ENCODE measurements around the gene OR12D1.
"Not testable (repeated sequence)": the region's sequence is repeated elsewhere in the genome, so short reads cannot be mapped to it uniquely, and the experiment has no call there.

Gene OR12D1

DNA sequence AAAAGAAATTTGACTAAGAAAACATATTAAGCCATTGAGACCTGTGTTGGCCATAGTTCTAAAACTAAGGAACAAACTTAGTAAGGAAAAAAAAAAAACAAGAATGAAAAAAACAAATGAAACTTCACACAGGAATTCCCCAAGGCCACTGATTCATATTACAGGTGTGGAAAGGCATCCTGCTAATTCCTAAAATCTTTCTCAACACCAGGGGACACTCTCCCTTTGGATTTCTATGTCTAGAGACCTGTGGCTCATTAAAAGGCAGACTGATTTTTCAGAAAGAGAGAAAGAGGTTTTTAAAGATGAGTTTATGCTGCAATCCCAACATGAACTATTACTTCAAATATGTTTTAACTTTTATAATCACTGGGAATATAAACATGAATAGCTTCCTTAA is at the start of gene OR12D1:
OR12D1 (plus strand) TSS at position 341 of the 400 bp plus-strand sequence.
- no peak for DNase-seq

DNA sequence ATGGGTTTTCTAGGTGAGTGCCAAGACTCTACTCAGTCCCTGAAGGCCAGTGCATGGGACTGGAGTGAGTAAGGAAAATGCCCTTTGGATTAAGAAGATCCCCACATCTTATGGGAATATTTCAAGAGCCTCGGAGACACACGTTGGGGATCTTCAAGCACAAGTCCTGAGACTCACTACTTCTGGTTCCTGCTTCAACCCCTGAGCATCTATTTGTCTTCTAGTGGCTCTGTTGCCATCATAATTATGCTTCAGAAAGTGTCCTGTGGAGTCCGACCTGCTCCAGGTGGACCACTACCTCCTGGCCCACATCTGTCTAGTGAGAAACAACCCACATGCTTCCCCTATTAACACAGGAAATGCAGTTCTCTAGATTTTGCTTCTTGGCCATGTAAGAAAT is 46.0 kb upstream of the OR12D1 start, which contains the start of gene OR5V1:
OR5V1 (minus strand) TSS at position 101 of the 400 bp plus-strand sequence. CDS start 12,670 bp downstream, outside the sequence.
- no peak for DNase-seq

DNA sequence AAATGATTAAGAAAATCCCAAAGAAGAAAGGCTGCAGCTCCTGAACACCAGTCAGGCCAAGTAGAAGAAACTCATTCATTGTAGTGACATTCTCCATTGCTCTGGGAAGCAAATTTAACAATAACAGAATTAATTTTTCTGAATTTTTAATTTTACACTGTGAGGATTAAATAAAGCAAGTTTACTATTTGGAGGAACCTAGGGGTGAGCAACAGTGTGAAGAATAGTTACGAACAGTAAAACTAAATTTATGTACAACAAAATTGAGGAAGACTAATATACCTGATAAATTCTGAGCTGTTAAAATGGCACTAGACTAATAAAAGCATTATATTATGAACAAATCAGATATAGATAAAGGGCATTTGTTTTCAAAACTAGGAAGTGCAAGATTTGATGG is 39.5 kb upstream of the OR12D1 start, which contains the start of gene OR12D3:
OR12D3 (minus strand) TSS at position 101 of the 400 bp plus-strand sequence; CDS start at position 97, 4 bp downstream.
- no peak for DNase-seq

DNA sequence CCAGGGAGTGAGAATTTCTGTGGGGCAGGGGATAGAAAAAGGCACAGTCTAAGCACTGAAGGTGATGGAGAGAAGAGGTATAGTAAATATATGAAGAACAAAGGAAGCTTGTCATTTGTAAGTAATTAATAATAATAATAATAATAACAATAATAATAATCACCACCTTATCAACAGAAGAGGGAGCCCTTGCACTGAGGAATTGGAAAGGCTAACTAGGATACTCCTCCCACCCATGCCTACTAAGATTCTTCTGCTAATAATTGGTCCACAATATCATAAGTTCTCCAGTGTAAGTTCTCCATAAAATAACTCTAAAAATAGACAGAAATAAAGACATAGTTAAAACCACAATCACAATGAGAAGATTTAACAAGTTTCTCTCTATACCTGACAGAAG is 38.7 kb upstream of the OR12D1 start:
- no peak for DNase-seq

DNA sequence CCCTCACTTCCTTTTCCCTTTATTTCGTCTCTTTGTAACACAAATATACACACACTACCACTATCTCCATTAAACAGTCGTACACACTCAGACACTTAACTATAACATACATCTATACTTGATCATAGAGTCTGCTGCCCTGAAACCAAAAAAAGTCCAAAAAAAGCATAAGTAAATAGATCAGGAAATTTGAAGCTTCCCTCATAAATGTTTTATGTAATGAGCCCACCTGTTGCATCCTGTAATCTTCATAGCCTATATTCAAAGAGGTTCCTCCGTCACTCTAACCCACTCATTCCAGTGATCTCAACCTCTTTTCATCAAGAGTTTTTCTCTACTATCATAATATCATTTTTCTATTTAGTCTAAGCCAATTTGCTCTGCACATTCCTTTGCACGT is 26.2 kb upstream of the OR12D1 start:
- no peak for DNase-seq

DNA sequence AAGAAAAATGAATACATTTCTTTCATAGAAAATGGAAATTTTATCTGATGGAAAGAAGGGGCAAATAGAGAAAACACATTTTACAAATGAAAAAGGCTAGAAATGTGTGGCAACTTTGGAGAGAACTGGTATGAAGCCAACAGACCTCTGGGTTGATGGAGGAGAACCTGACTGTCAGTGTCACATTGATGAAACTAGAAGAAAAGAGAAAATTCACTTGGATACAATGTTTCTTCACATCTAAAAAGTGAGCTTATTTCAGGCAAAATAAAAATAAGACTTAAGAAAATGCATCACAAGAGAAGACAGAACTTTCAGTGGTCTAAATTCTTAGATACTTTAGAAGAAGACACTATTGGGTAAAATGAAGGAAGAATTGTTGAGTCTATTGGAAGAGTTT is 19.4 kb upstream of the OR12D1 start, which contains the start of gene OR12D2:
OR12D2 (plus strand) TSS at position 301 of the 400 bp plus-strand sequence. CDS start 1,069 bp downstream, outside the sequence.
- DNase-seq = no peak

DNA sequence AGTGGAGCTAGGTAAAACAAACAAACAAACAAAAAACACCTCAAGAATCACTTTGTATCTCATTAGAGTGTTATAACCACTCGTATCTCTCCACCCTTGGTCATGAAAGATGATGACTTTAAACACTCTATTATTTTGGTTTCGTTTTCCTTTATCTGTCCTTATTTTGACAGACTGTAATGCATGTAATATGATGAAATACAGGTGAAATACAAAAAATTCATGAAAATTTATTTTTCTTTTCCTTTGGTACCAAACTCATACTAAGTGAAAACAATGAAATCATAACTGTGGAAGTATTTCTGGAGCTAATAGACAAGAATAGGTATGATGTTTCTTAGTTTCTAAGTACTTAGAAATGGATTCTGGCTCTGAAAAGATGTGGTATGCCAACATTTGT is 15.2 kb upstream of the OR12D1 start:
- no peak for DNase-seq

DNA sequence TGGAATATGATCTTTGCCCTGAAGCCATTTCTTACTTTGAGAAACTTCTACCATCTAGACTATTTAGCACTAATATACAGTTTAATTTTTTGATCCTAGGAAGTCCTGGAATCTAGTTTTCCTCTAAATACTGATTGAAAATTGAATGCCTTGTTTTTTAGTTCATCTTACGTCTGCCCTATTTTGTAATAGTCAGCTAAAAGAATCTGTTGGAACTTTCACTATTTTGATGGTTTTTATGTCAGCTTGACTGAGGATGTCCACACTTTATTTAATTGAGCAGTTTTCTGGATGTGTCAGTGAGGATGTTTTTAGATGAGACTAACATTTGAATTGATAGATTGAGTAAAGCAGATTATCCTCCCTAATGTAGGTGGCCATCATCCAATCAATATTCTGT is 10.9 kb upstream of the OR12D1 start:
- DNase-seq = no peak

DNA sequence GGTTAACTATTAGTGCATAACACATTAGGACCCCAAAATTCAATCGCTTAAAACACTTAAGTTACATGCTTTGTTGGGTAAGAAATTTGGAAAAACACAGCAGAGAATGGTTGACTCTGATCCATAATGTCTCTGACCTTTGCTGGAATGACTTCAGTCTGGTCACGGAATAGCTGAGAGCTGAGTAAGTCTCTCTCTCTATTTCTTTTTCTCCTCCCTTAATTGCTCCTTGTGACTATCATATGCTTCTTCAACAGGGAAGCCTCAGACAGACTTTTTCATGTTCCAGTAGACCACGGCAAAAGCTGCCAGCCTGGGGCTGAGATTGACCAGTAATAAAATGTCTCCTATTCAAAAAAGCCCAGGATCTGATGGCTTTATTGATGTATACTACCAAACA is 4.8 kb downstream of the OR12D1 start:
- no peak for DNase-seq

DNA sequence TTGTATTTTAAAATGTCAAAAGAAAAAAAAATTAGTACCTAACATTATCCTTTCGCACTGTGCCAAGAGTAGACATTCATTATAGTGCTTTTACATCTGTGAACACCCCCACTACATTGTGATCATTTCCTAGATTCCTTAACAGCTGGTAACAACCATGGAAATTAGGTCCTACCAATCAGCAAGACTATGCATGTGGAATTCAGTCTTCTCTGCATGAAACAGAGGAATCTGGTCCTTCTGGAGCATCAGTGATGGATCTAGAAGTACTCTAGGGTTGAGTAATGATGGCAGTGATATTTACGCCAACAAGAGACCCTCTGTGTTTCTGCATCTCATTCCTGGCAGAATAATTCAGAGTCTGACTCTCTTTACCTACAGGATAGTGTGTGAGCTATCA is 9.4 kb downstream of the OR12D1 start:
- no peak for DNase-seq

DNA sequence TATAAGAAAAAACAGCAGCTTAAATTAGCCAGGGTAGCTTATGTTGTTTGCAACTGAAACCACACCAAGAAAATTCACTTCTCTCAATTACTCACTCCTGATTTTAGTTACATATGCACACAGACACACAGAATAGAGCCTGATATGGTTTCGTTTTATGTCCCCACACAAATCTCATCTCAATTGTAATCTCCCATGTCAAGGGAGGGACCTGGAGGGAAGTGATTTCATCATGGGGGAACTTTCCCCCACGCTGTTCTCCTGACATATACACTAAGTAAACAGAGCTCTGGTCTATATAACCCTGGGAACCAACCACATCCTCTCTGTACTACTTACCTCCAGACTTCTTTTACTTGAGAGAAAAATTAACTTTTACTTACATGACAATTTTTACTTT is 9.8 kb downstream of the OR12D1 start:
- DNase-seq = no peak

DNA sequence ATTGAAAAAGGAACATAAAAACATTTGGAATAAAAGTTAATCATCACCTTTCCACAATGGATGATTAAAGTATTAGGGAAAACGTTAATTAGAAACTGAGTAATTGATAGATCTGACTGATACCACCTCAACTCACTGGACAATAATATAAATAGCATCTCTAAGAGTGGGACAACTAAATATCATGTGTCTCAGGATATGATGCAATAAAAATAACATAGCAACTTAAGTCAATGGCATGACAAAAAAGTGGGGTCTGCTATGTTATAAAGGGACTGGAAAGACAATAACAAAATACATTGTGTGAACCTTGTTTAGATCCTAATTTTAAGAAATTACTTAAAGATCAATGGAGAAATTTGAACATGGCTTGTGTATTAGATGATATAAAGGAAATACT is 10.3 kb downstream of the OR12D1 start:
- DNase-seq = no peak

DNA sequence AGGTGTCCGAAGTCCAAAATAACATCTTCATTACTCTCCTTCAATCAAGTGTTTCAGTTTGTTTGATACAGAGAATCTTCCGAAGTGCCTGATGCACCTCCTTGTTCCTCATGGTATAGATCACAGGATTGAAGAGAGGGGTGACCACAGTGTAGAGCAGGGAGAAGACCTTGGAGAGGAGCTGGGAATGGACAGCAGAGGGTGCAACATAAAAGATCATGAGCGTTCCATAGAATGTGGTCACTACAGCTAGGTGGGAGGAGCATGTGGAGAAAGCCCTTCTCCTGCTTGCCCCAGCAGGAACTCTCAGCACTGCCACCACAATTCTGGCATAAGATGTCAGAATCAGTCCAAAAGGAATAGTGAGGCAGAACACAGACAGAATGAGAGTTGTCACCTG is 11.9 kb downstream of the OR12D1 start:
- DNase-seq = no peak

DNA sequence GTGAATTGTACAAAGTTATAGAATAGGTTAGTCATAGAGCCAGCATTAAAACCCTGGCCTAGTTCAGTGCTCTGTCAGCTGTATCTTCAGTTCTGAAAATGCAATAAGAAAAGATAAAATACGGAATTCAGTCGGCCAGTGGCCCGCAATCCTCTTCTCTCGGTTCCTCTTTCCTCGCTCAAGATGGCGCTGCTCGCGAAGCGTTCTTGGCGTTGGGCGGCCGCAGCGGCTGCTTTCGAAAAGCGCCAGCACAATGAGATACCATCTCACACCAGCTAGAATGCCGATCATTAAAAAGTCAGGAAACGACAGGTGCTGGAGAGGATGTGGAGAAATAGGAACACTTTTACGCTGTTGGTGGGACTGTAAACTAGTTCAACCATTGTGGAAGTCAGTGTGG is 22.0 kb downstream of the OR12D1 start:
- DNase-seq = not testable (repeated sequence)

DNA sequence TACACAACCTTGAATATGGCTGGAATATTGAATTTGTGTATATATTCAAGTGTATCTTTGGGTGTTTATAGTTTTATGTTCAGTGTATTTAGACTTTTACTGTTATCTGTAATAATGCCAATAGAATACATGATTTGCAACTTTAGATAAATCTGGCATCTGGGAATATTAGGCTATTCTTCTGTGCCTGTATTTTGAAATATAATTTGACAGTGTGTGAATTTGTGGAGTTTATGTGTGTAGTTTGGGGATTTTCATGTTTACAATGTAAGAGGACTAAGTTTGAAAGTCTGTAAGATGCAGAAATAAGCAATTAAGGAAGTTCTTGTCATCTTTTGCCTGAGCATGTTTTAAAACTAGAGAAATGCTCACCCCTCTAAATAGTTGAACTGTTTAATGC is 24.3 kb downstream of the OR12D1 start, which contains the start of gene OR10C1:
OR10C1 (plus strand) TSS at position 301 of the 400 bp plus-strand sequence. CDS start 710 bp downstream, outside the sequence.
- no peak for DNase-seq

DNA sequence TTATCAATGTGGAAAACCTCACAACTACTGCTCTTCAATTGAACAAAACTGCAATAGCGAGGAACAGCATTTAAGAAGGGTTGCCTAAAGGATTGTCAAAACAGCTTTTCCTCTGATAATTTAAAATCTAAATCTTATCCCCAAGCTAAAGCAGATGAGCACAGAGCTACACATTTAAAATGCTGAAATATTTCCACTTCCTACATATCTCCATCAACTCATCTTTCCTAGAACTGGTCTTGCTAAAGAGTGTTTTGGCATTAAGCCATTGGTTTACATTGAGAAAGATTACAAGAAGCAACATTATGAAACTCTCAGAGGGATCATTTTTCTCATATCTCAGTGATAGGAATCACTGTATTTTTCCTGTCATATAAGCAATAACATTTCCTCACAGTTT is 28.0 kb downstream of the OR12D1 start:
- DNase-seq = no peak

DNA sequence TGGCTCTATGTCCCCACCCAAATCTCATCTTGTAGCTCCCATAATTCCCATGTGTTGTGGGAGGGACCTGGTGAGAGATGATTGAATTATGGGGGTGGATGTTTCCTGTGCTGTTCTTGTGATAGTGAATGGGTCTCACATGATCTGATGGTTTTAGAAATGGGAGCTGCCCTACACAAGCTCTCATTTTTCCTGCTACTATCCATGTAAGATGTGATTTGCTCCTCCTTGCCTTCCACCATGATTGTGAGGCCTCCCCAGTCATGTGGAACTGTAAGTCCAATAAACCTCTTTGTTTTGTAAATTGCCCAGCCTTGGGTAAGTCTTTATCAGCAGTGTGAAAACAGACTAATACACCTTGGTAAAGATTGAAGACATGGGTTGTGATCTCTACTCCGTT is 29.3 kb downstream of the OR12D1 start:
- DNase-seq = not testable (repeated sequence)

DNA sequence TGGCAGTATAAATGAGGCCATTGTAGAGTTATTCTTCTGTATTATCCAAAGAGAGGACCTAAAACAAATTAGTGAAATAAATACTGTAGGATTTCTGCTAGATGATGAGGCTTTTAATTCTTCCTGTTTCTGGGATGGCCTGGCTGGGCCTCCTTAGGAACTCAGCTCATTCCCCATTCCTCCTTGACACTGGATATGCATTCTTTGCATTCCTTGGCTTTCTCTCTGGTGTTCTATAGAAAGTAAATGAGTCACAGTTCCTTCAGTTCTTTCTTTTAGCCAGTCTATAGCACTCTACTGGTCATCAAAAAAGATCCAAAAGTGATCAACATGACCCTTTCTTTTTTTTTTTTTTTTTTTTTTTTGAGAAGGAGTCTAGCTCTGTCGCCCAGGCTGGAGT is 32.9 kb downstream of the OR12D1 start:
- no peak for DNase-seq

DNA sequence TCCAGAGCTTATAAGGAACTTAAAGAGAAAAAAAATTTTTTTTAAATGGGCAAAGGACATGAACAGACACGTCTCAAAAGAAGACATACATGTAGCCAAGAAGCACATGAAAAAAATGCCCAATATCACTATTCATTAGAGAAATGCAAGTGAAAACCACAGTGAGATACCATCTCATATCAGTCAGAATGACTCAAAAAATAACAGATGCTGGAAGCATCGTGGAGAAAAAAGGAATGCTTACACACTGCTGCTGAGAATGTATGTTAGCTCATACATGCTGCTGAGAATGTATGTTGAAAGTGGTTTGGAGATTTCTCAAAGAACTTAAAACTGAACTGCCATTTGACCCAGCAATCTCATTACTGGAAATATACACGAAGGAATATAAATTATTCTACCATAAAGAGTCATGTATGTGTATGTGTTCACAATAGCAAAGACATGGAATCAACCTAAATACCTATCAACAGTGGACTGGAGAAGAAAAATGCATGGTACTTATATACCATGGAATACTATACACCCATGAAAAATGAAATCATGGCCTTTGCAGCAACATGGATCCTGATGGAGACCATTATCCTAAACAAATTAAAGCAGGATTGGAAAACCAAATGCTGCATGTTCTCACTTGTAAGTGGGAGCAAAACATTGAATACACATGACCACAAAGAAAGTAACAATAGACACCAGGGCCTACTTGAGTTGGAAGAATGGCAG is 36.9 kb downstream of the OR12D1 start:
- DNase-seq = no peak

DNA sequence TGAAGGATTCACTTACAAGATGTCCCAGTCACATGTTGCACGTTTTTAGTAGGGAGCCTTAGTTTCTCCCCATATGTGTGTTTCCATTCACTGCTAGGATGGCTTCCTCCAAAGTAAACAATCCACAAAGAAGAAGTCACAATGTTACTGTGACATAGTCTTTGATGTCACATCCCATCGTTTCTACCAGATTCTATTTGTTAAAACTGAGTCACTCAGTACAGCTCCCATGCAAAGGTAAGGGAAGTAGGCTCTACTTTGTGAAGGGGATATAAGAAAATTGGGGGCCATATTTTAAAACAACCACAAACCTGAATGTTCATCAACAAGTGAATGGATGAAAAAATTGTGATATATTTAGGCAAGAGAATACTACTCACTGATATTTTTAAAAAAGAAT is 42.2 kb downstream of the OR12D1 start, which contains the start of the genes OR11A1 and OR2H1:
OR11A1 (minus strand) TSS at position 101 of the 400 bp plus-strand sequence. CDS start 29,430 bp downstream, outside the sequence.
OR2H1 (plus strand) TSS at position 185 of the 400 bp plus-strand sequence. CDS start 4,615 bp downstream, outside the sequence.
- DNase-seq = no peak

DNA sequence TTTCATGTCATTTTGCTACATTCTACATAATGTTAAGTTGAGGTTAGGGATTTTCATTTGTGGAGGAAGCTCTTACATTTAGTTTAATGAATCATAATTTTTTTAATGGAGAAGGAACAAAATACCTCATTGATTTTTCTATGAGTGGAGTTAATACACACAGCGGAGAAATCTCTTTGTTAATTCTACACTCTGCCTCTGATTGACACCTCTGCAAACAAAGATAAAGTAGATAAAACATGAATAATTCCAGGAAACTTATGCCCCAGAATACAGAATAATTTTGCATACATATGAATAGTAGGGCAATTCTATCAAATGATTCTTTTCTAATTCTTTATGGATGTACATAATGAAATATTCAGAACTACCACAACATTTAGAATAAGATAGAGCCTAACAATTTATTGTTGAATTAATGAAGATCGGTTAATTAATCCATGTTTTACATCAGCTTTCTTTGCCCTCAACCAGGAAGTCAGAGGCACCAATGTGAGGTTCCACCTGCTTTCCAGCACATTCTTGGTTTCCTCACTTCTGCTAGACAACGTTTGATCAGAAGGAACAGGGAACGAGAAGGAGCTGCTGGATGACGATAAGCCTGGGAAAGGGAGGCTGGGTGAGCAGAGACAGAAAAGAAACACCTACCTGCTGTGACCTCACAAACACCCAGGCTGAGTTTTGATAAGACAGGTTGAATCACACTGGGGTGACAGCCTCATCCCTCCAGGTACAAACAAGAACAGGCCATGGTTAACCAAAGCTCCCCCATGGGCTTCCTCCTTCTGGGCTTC is 46.5 kb downstream of the OR12D1 start:
- DNase-seq = no peak

DNA sequence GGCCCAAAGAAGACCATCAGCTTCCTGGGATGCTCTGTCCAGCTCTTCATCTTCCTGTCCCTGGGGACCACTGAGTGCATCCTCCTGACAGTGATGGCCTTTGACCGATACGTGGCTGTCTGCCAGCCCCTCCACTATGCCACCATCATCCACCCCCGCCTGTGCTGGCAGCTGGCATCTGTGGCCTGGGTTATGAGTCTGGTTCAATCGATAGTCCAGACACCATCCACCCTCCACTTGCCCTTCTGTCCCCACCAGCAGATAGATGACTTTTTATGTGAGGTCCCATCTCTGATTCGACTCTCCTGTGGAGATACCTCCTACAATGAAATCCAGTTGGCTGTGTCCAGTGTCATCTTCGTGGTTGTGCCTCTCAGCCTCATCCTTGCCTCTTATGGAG is 47.3 kb downstream of the OR12D1 start:
- DNase-seq = no peak

DNA sequence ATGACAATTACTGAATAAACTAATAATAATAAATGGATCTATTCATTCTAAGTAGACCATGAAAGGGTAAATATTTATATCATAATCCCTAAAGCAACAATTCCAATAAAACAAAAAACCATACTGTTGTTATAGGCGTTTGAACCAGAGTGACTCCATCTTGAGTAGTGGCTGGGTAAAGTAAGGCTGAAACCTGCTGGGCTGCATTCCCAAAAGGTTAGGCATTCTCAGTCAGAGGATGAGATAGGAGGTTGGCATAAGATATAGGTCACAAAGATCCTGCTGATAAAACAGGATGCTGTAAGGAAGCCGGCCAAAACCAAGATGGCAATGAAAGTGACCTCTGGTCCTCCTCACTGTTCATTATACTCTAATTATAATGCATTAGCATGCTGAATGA is 50.6 kb downstream of the OR12D1 start:
- DNase-seq = no peak

DNA sequence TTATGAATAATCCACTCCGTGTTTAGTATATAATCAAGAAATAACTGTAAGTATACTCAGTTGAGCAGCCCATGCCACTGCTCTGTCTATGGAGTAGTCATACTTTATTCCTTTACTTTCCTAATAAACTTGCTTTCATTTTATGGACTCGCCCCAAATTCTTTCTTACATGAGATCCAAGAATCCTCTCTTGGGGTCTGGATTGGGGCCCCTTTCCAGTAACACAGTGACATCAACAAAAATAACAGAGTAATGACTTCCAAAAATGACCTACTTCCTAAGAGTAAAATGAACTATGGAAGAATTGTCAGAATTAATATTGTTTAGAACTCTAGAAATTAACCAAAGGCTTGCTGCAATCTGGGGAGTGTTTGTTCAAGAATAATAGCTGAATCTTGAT is 51.1 kb downstream of the OR12D1 start:
- no peak for DNase-seq

Measured in activated CD4-positive, alpha-beta T cell treated with anti-CD3 and anti-CD28 coated beads for 1 hour (primary cell).